GM12878 (cell line): ENCODE data around the gene PLEKHJ1. TPM values are rescaled to one million over a fixed set of nuclear protein-coding genes. Genes with fewer than 3 reads are reported as not detected.

Experiments used
- ATAC-seq: fragments of 200-7000 bp; cut with Tn5 transposase; 3 replicates; pipeline ENCODE4 v1.9.1; 2020; ENCODE audit warnings: mild to moderate bottlenecking, moderate library complexity
- BruUV-seq: library from RNA; stranded (reverse); fragments of 400-500 nt; replicated peaks from 2 replicates; lab custom pipeline; 2021; lab: Mats Ljungman, UMichigan
- CTCF ChIA-PET: fragments of 300-600 bp; sonication (Branson Sonifier 250); formaldehyde crosslinking; extraction: SDS; loops from one replicate; lab custom pipeline; 2021; ENCODE audit warnings: inconsistent platforms; lab: Yijun Ruan, JAX
- POLR2A ChIA-PET: fragments of 350-600 bp; formaldehyde crosslinking; extraction: SDS; loops from one replicate; lab custom pipeline; 2021; ENCODE audit warnings: inconsistent platforms; lab: Charles Lee
- RAD21 ChIA-PET: fragments of 300-600 bp; sonication (Branson Sonifier 250); formaldehyde crosslinking; loops from one replicate; lab custom pipeline; 2023; ENCODE audit warnings: antibody characterized with exemption; ENCODE audit not compliant: unreplicated experiment; lab: Charles Lee
- SMC1A ChIA-PET: fragments of 300-600 bp; sonication (Branson Sonifier 250); formaldehyde crosslinking; loops from one replicate; lab custom pipeline; 2023; ENCODE audit not compliant: unreplicated experiment, uncharacterized antibody; lab: Charles Lee
- DNase-seq: peaks from one replicate; pipeline ENCODE4 v3.0.0-alpha.2; 2011; ENCODE audit warnings: low read depth, low spot score
- FAIRE-seq: peaks from 3 replicates; lab custom pipeline; 2011; peaks lifted over from hg19 to GRCh38; lab: Jason Lieb, UNC
- H2AFZ ChIP-seq: 2 replicates; pipeline ENCODE4 v1.6.0; 2011; ENCODE audit warnings: low read depth, low read length, control low read depth; ENCODE audit not compliant: control insufficient read depth
- H3K27ac ChIP-seq: 2 replicates; pipeline ENCODE4 v1.5.1; 2011; ENCODE audit warnings: control low read depth; ENCODE audit not compliant: control insufficient read depth, insufficient read depth
- H3K27me3 ChIP-seq, 2 experiments: replicated peaks in 1 of 2; 2 replicates each; pipeline versions ENCODE4 v1.6.0 to v1.6.1; 2011; ENCODE audit warnings: low read length in 1 of 2; ENCODE audit not compliant: control insufficient read depth in 2 of 2, insufficient read depth in 2 of 2
- H3K36me3 ChIP-seq, 2 experiments: 2 replicates each; pipeline ENCODE4 v1.5.1; 2011; ENCODE audit warnings: low read length in 1 of 2; ENCODE audit not compliant: control insufficient read depth in 2 of 2, insufficient read depth in 2 of 2
- H3K4me1 ChIP-seq: 2 replicates; pipeline ENCODE4 v1.6.1; 2011; ENCODE audit warnings: mild to moderate bottlenecking, low read length, moderate library complexity, mixed read lengths; ENCODE audit not compliant: control insufficient read depth, insufficient read depth
- H3K4me2 ChIP-seq: 2 replicates; pipeline ENCODE4 v1.6.0; 2011; ENCODE audit warnings: control low read depth; ENCODE audit not compliant: control insufficient read depth, insufficient read depth
- H3K4me3 ChIP-seq: fragments of 200-600 bp; sonication (generic); 2 replicates; pipeline ENCODE4 v1.5.1; 2016
- H3K79me2 ChIP-seq: 2 replicates; pipeline ENCODE4 v1.6.0; 2011; ENCODE audit warnings: low read length; ENCODE audit not compliant: control insufficient read depth, insufficient read depth
- H3K9ac ChIP-seq: 2 replicates; pipeline ENCODE4 v1.8.0; 2011; ENCODE audit warnings: low read length, control low read depth, mixed read lengths; ENCODE audit not compliant: control insufficient read depth, insufficient read depth
- H3K9me3 ChIP-seq: replicated peaks from 3 replicates; pipeline ENCODE4 v1.5.1; 2011; ENCODE audit warnings: mild to moderate bottlenecking, low read length; ENCODE audit not compliant: control insufficient read depth, insufficient read depth
- H4K20me1 ChIP-seq: 2 replicates; pipeline ENCODE4 v1.6.0; 2011; ENCODE audit not compliant: control insufficient read depth, insufficient read depth
- E4F1 ChIP-seq: fragments of 450-650 bp; IDR thresholded peaks from 2 replicates; pipeline ENCODE4 v1.6.1; 2018; ENCODE audit warnings: borderline replicate concordance, mild to moderate bottlenecking; ENCODE audit not compliant: partially characterized antibody
- SKIL ChIP-seq: fragments of 450-650 bp; IDR thresholded peaks from 2 replicates; pipeline ENCODE4 v1.6.1; 2017; ENCODE audit warnings: mild to moderate bottlenecking, low read depth, inconsistent platforms; ENCODE audit not compliant: poor library complexity, severe bottlenecking
- ZNF384 ChIP-seq: IDR thresholded peaks from 2 replicates; pipeline ENCODE4 v1.6.1; 2012; ENCODE audit warnings: low read depth, mild to moderate bottlenecking, low read length, improper control_type of control experiment, borderline replicate concordance
- WGBS: methylation state at CpG from one replicate; pipeline ENCODE4 v1.1.6; 2016; ENCODE audit warnings: low lambda C conversion rate; ENCODE audit not compliant: insufficient replicate concordance, insufficient coverage; ENCODE audit errors: missing lambda C conversion rate; 5-methylcytosine and 5-hydroxymethylcytosine counted together
- in situ Hi-C: fragments of 300-500 bp; cut with MboI; formaldehyde crosslinking; loops from 9 replicates; pipeline ENCODE4 v1.14.3; 2018; ENCODE audit warnings: mixed read lengths
- intact Hi-C: fragments of 100-400 bp; cut with micrococcal nuclease; formaldehyde crosslinking; loops from one replicate; pipeline ENCODE4 v1.14.2; 2022; ENCODE audit not compliant: unreplicated experiment
- polyA plus RNA-seq, 11 experiments: library from polyadenylated mRNA; depleted of rRNA in 4 of 11; unstranded in 6 of 11; stranded (reverse) in 5 of 11; fragments of >200 nt; fragmentation: Nextera tagmentation in 4 of 11; fragmentation: Illumina TruSeq in 1 of 11; extraction: Ambion mirVana in 4 of 11; extraction: Trizol in 1 of 11; gene quantifications; 1 replicate in 1 of 11; 2 replicates in 10 of 11; pipeline versions ENCODE4 v1.2.1 to v1.2.3, GENCODE V29; 2011 to 2016; ENCODE audit warnings: inconsistent platforms in 2 of 11, missing spikeins in 2 of 11, low read depth in 1 of 11
- total RNA-seq, 4 experiments: library from RNA; depleted of rRNA in 3 of 4; stranded (reverse); fragments of >200 nt in 3 of 4; fragmentation: Illumina TruSeq in 1 of 4; extraction: Trizol in 1 of 4; gene quantifications; 2 replicates each; pipeline versions ENCODE4 v1.2.1 to v1.2.3, GENCODE V29; 2013 to 2021

The PLEKHJ1 gene
- total and polyA plus RNA-seq, 10 of the 15 experiments (the other 5 are each of a cell fraction or from before 2014, with no cell fraction given): 1.3 to 133 (median 75.0) TPM

- in situ Hi-C loops: loop anchor here (5.0 kb wide), 1 partner anchor 33 kb away; no protein-coding TSS in a partner anchor
- peak overlapping the region; percentile 52 for H3K9ac ChIP-seq
- POLR2A ChIA-PET: interaction anchor here (0.5 to 4.0 kb wide), 19 partner anchors 13 to 1746 kb away, joined by 3 to 54 read pairs (median 4); partner anchors contain the start of genes DOT1L and LSM7
- SMC1A ChIA-PET: interaction anchor here (0.9 to 4.3 kb wide), 16 partner anchors 16 to 371 kb away, joined by 3 to 46 read pairs (median 4); partner anchors contain the start of gene AP3D1
- FAIRE-seq: peak; percentile 86
- peaks cover 27% of the 10 kb centered on the region for H4K20me1 ChIP-seq
- ATAC-seq: no peak
- H3K36me3 ChIP-seq: peaks cover 10 to 16% of the 10 kb centered on the region in 2 experiments; a peak in 3 of 4 replicates
- TF ChIP-seq ZNF384 (peak; percentile 81), SKIL (peak; percentile 13), E4F1 (no peak)
- H2AFZ ChIP-seq: no peak overlapping the region
- H3K79me2 ChIP-seq: peaks cover 85% of the 10 kb centered on the region
- intact Hi-C loops: loop anchor here (5.0 to 10.0 kb wide), 3 partner anchors 88 to 153 kb away; partner anchors contain the start of genes IZUMO4, LSM7, MOB3A and SPPL2B
- H3K4me2 ChIP-seq: peak overlapping the region; percentile 88
- DNase-seq: no peak
- 14% methylated on average over 7 of the region's 10 CpGs for WGBS
- H3K4me3 ChIP-seq: peak overlapping the region; percentile 81
- H3K9me3 ChIP-seq: no peaks in the 10 kb centered on the region
- CTCF ChIA-PET: interaction anchor here (0.7 to 4.7 kb wide), 17 partner anchors 14 to 398 kb away, joined by 3 to 130 read pairs (median 4); no protein-coding TSS in a partner anchor
- H3K4me1 ChIP-seq: peaks cover 15% of the 10 kb centered on the region
- RAD21 ChIA-PET: interaction anchor here (0.6 to 4.2 kb wide), 23 partner anchors 21 to 398 kb away, joined by 3 to 72 read pairs (median 4); partner anchors contain the start of genes AP3D1, GADD45B and LSM7
- H3K27me3 ChIP-seq: no peaks in the 10 kb centered on the region
- BruUV-seq: no TSS peak
- no peak overlapping the region; the same call in 1 of the 2 replicates for H3K27ac ChIP-seq
Observed at GRCh38 chr19:2239173-2239572, 3.0 kb upstream of the PLEKHJ1 start.
